ENCODE results near the gene XPO6.

The XPO6 gene

GRCh38 chr16:28063591-28064061 lies 148.1 kb downstream of the XPO6 start, which contains the start of gene GSG1L:
Gene GSG1L, minus strand, starts transcription at chr16:28063714. Its CDS starts 290 bp downstream, at chr16:28063424.
- no peak for DNase-seq (ENCODE audit: low spot score)

- no peak for DNase-seq (ENCODE audit: low spot score)
Observed at GRCh38 chr16:28062847-28063521, 148.8 kb downstream of the XPO6 start.

- DNase-seq (ENCODE audit: low spot score), result no peak
Observed at GRCh38 chr16:28062261-28062846, 149.4 kb downstream of the XPO6 start.

- DNase-seq (ENCODE audit: low spot score), result no peak
Observed at GRCh38 chr16:28061352-28062101, 150.2 kb downstream of the XPO6 start.

- no peak for DNase-seq (ENCODE audit: low spot score)
Observed at GRCh38 chr16:28059841-28060575, 151.8 kb downstream of the XPO6 start.

- DNase-seq (ENCODE audit: low spot score), result no peak
Observed at GRCh38 chr16:28058839-28059589, 152.8 kb downstream of the XPO6 start.

- DNase-seq (ENCODE audit: low spot score), result no peak
Observed at GRCh38 chr16:28057949-28058348, 153.8 kb downstream of the XPO6 start.

- DNase-seq (ENCODE audit: low spot score), result no peak
Observed at GRCh38 chr16:28053461-28053860, 158.3 kb downstream of the XPO6 start.

GRCh38 chr16:28052274-28053128 lies 159.3 kb downstream of the XPO6 start:
- no peak for DNase-seq (ENCODE audit: low spot score)

- DNase-seq (ENCODE audit: low spot score), result no peak
Observed at GRCh38 chr16:28051486-28051885, 160.3 kb downstream of the XPO6 start.

Data from globus pallidus (tissue), 1 donor.